WTC11 (cell line): ENCODE results near the gene MRPL47. TPM values are rescaled to one million over a fixed set of nuclear protein-coding genes. Genes with fewer than 3 reads are reported as not detected.

Experiments used
- ATAC-seq: fragments of 200-7000 bp; cut with Tn5 transposase; 2 replicates; pipeline ENCODE4 v1.10.0; 2021; ENCODE audit warnings: mild to moderate bottlenecking, moderate library complexity
- CTCF ChIA-PET: fragments of 300-600 bp; sonication (Branson Sonifier 250); formaldehyde crosslinking; loops from one replicate; lab custom pipeline; 2021; ENCODE audit warnings: antibody characterized with exemption; lab: Charles Lee
- POLR2A ChIA-PET: fragments of 350-600 bp; sonication (Branson Sonifier 250); formaldehyde crosslinking; loops from one replicate; lab custom pipeline; 2021; ENCODE audit warnings: antibody characterized with exemption; lab: Charles Lee
- DNase-seq: peaks from one replicate; pipeline ENCODE4 v3.0.0; 2021; ENCODE audit warnings: low spot score
- H3K27ac Mint-ChIP-seq: 2 replicates; pipeline ENCODE4 v1.8.0; 2021; ENCODE audit warnings: mixed read lengths
- H3K27me3 Mint-ChIP-seq: 2 replicates; pipeline ENCODE4 v1.8.0; 2021; ENCODE audit warnings: low read depth, mild to moderate bottlenecking, moderate library complexity, mixed read lengths
- H3K36me3 Mint-ChIP-seq: 2 replicates; pipeline ENCODE4 v1.8.0; 2021; ENCODE audit warnings: mixed read lengths
- H3K4me1 Mint-ChIP-seq: 2 replicates; pipeline ENCODE4 v1.8.0; 2022; ENCODE audit warnings: mixed read lengths
- H3K4me3 Mint-ChIP-seq: 2 replicates; pipeline ENCODE4 v1.8.0; 2021; ENCODE audit warnings: mild to moderate bottlenecking, moderate library complexity, mixed read lengths
- H3K9me3 Mint-ChIP-seq: 2 replicates; pipeline ENCODE4 v1.8.0; 2021; ENCODE audit warnings: mixed read lengths
- ARID4B ChIP-seq: sonication (generic); formaldehyde crosslinking; IDR thresholded peaks from 2 replicates; pipeline ENCODE4 v1.8.0; 2023; ENCODE audit warnings: missing genetic modification reagents, mild to moderate bottlenecking, borderline replicate concordance
- CREM ChIP-seq: sonication (generic); formaldehyde crosslinking; IDR thresholded peaks from 2 replicates; pipeline ENCODE4 v1.8.1; 2022; ENCODE audit warnings: mild to moderate bottlenecking, missing genetic modification reagents, moderate library complexity
- CTCF ChIP-seq: fragments of 200-600 bp; IDR thresholded peaks from 2 replicates; pipeline ENCODE4 v1.8.0; 2022; ENCODE audit warnings: antibody characterized with exemption
- E2F4 ChIP-seq: sonication (generic); formaldehyde crosslinking; IDR thresholded peaks from 2 replicates; pipeline ENCODE4 v1.8.1; 2022; ENCODE audit warnings: low read depth, mild to moderate bottlenecking, moderate library complexity, missing genetic modification reagents, borderline replicate concordance
- ELF4 ChIP-seq: sonication (generic); formaldehyde crosslinking; IDR thresholded peaks from 2 replicates; pipeline ENCODE4 v1.8.1; 2022; ENCODE audit warnings: low read depth, mild to moderate bottlenecking, moderate library complexity, missing genetic modification reagents
- ERG ChIP-seq: fragments of 250-450 bp; sonication (Bioruptor Pico); IDR thresholded peaks from 2 replicates; pipeline ENCODE4 v1.8.0; 2021; ENCODE audit warnings: mild to moderate bottlenecking
- ESRRA ChIP-seq: sonication (generic); formaldehyde crosslinking; IDR thresholded peaks from 2 replicates; pipeline ENCODE4 v1.8.1; 2022; ENCODE audit warnings: mild to moderate bottlenecking, missing genetic modification reagents, borderline replicate concordance
- FOXP4 ChIP-seq: sonication (generic); formaldehyde crosslinking; IDR thresholded peaks from 2 replicates; pipeline ENCODE4 v1.8.0; 2022; ENCODE audit warnings: mild to moderate bottlenecking, missing genetic modification reagents
- IRF2 ChIP-seq: sonication (generic); formaldehyde crosslinking; IDR thresholded peaks from 2 replicates; pipeline ENCODE4 v1.8.0; 2022; ENCODE audit warnings: low read depth, missing genetic modification reagents, borderline replicate concordance
- JAZF1 ChIP-seq: fragments of 250-450 bp; sonication (Bioruptor Pico); IDR thresholded peaks from 2 replicates; pipeline ENCODE4 v1.9.0; 2021; ENCODE audit warnings: moderate library complexity, mild to moderate bottlenecking, inconsistent platforms
- MAX ChIP-seq: sonication (generic); formaldehyde crosslinking; IDR thresholded peaks from 2 replicates; pipeline ENCODE4 v1.8.0; 2022; ENCODE audit warnings: mild to moderate bottlenecking, missing genetic modification reagents
- MXD4 ChIP-seq: fragments of 250-450 bp; sonication (Bioruptor Pico); IDR thresholded peaks from 2 replicates; pipeline ENCODE4 v1.8.0; 2021; ENCODE audit warnings: mild to moderate bottlenecking, moderate library complexity, borderline replicate concordance
- NFATC4 ChIP-seq: fragments of 250-450 bp; sonication (Bioruptor Pico); IDR thresholded peaks from 2 replicates; pipeline ENCODE4 v1.9.0; 2021; ENCODE audit warnings: mild to moderate bottlenecking
- NR2C2 ChIP-seq: sonication (generic); formaldehyde crosslinking; IDR thresholded peaks from 2 replicates; pipeline ENCODE4 v1.8.0; 2022; ENCODE audit warnings: mild to moderate bottlenecking, missing genetic modification reagents
- RELA ChIP-seq: sonication (generic); formaldehyde crosslinking; IDR thresholded peaks from 2 replicates; pipeline ENCODE4 v1.8.1; 2022; ENCODE audit warnings: missing genetic modification reagents, mild to moderate bottlenecking, borderline replicate concordance
- SMAD4 ChIP-seq: sonication (generic); formaldehyde crosslinking; IDR thresholded peaks from 2 replicates; pipeline ENCODE4 v1.8.0; 2022; ENCODE audit warnings: mild to moderate bottlenecking, missing genetic modification reagents
- SOX15 ChIP-seq: fragments of 250-450 bp; sonication (Bioruptor Pico); IDR thresholded peaks from 2 replicates; pipeline ENCODE4 v1.9.0; 2021; ENCODE audit warnings: mild to moderate bottlenecking
- ZNF263 ChIP-seq: sonication (generic); formaldehyde crosslinking; IDR thresholded peaks from 2 replicates; pipeline ENCODE4 v1.8.1; 2022; ENCODE audit warnings: low read depth, mild to moderate bottlenecking, moderate library complexity, missing genetic modification reagents
- ZNF396 ChIP-seq: fragments of 250-450 bp; sonication (Bioruptor Pico); IDR thresholded peaks from 2 replicates; pipeline ENCODE4 v1.8.0; 2021; ENCODE audit warnings: mild to moderate bottlenecking, moderate library complexity, borderline replicate concordance
- ZNF512 ChIP-seq: sonication (generic); formaldehyde crosslinking; IDR thresholded peaks from 2 replicates; pipeline ENCODE4 v1.8.1; 2022; ENCODE audit warnings: missing genetic modification reagents, borderline replicate concordance
- total RNA-seq: library from RNA; stranded (reverse); gene quantifications from 3 replicates; pipeline ENCODE4 v1.2.3, GENCODE V29; 2021

MRPL47 gene
- total RNA-seq, 1 experiment from 2014 or later = 68.9 TPM

GRCh38 chr3:179542375-179542774 lies 62.1 kb downstream of the MRPL47 start:
- Mint-ChIP-seq H3K4me1 (peaks cover 15% of the 10 kb centered on the region), H3K36me3 (no peaks in the 10 kb centered on the region), H3K9me3 (no peaks in the 10 kb centered on the region; the same call in 1 of the 2 replicates), H3K27me3 (no peaks in the 10 kb centered on the region), H3K27ac (no peak overlapping the region), H3K4me3 (no peak overlapping the region)
- ATAC-seq (no peak), DNase-seq (no peak)
- ChIA-PET POLR2A (no interaction called here), CTCF (no interaction called here)
- peak; percentile 56; the same call in 1 of the 2 replicates for TF ChIP-seq ZNF512 (CRISPR knock-in tag)
- TF ChIP-seq E2F4 (CRISPR knock-in tag) = no peak

- ChIA-PET CTCF (no interaction called here), POLR2A (no interaction called here)
- DNase-seq = no peak
- no peaks in the 10 kb centered on the region for H3K27me3 Mint-ChIP-seq
- H3K4me1 Mint-ChIP-seq = peaks cover 11% of the 10 kb centered on the region
- ATAC-seq = no peak
- TF ChIP-seq CTCF (no peak), SOX15 (CRISPR knock-in tag) (no peak), IRF2 (CRISPR knock-in tag) (no peak), SMAD4 (CRISPR knock-in tag) (no peak), ZNF263 (CRISPR knock-in tag) (no peak), RELA (CRISPR knock-in tag) (no peak), FOXP4 (no peak), MAX (CRISPR knock-in tag) (no peak), NR2C2 (CRISPR knock-in tag) (no peak)
- no peaks in the 10 kb centered on the region; the same call in 1 of the 2 replicates for H3K9me3 Mint-ChIP-seq
- no peak overlapping the region for H3K27ac Mint-ChIP-seq
- H3K4me3 Mint-ChIP-seq = no peak overlapping the region
- H3K36me3 Mint-ChIP-seq = no peaks in the 10 kb centered on the region
Measured at GRCh38 chr3:179541596-179541995, 62.8 kb downstream of the MRPL47 start.

GRCh38 chr3:179541094-179541493 lies 63.3 kb downstream of the MRPL47 start:
- ChIA-PET CTCF (no interaction called here), POLR2A (no interaction called here)
- Mint-ChIP-seq H3K36me3 (no peaks in the 10 kb centered on the region), H3K4me3 (no peak overlapping the region), H3K27ac (no peak overlapping the region), H3K27me3 (no peaks in the 10 kb centered on the region), H3K4me1 (peaks cover 12% of the 10 kb centered on the region), H3K9me3 (no peaks in the 10 kb centered on the region; the same call in 1 of the 2 replicates)
- ATAC-seq (no peak), DNase-seq (no peak)
- TF ChIP-seq NFATC4 (CRISPR knock-in tag) = no peak
- no peak for TF ChIP-seq RELA (CRISPR knock-in tag)
- no peak for TF ChIP-seq ESRRA (CRISPR knock-in tag)
- TF ChIP-seq ZNF396 (CRISPR knock-in tag) = no peak
- TF ChIP-seq JAZF1 (CRISPR knock-in tag) = no peak
- TF ChIP-seq ERG (CRISPR knock-in tag) = no peak
- no peak for TF ChIP-seq ARID4B (CRISPR knock-in tag)
- TF ChIP-seq CREM (CRISPR knock-in tag) = no peak
- TF ChIP-seq ELF4 (CRISPR knock-in tag) = no peak
- no peak for TF ChIP-seq MXD4
